GM20000 (cell line): Measurements from ENCODE around the gene KLHDC4.
"Not testable (repeated sequence)": the region's sequence is repeated elsewhere in the genome, so short reads cannot be mapped to it uniquely, and the experiment has no call there.

ENCODE experiments used
- DNase-seq: peaks from one replicate; pipeline ENCODE4 v3.0.0; 2012; ENCODE audit warnings: low spot score
- CTCF ChIP-seq: IDR thresholded peaks from 2 replicates; pipeline ENCODE4 v1.5.1; 2012; ENCODE audit warnings: mild to moderate bottlenecking, control low read depth; ENCODE audit errors: extremely low read depth, missing control alignments

Gene KLHDC4

DNA sequence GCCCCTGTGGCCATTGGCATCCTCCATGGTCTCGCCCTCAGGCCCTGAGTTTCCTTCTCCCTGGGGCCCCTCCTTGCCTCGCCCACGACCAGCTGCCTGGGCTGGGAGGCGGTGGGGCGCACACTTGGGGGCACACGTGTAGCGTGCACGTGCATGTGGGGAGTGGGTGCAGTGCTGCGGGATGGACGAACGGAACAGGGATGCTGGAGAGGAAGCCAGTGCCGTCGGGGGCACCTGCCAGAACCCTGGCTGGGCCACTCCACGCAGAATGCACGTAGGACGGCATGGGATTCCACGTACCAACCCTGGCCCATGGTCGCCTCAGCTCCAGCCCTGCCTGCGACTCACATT, 80.4 kb downstream of the KLHDC4 start:
- no peak for TF ChIP-seq CTCF

GRCh38 chr16:87684711-87685404, 80.9 kb downstream of the KLHDC4 start:
- DNase-seq, result no peak
- TF ChIP-seq CTCF, result no peak

More for the DNA sequence above, 80.4 kb downstream of the KLHDC4 start:
- no peak for DNase-seq

DNA sequence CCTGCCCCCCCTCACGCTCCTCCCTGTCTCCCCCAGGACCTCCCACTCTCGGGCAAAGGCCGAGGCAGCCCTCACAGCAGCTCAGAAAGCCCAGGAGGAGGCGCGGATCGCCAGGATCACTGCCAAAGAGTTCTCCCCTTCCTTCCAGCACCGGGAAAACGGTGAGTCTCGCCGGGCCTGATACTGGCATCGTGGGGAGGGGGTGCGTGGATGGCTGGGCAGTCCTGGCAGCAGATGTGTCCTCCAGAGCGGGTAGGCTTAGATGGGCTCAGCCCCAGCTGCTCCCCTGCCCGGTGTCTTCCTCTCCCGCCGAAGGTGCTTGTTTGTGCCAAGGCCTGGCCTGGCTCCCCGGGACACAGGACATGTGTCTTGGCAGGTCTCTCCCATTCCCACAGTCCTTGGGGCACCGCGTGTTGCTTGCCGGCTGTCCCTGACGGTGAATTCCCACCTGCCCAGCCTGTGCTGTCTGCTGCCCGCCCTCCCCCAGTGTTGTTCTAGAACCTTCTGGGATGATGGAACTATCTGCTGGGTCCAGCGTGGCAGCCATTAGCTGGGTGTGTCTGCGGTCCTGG, 81.6 kb downstream of the KLHDC4 start:
- TF ChIP-seq CTCF, result no peak
- DNase-seq, result no peak

DNA sequence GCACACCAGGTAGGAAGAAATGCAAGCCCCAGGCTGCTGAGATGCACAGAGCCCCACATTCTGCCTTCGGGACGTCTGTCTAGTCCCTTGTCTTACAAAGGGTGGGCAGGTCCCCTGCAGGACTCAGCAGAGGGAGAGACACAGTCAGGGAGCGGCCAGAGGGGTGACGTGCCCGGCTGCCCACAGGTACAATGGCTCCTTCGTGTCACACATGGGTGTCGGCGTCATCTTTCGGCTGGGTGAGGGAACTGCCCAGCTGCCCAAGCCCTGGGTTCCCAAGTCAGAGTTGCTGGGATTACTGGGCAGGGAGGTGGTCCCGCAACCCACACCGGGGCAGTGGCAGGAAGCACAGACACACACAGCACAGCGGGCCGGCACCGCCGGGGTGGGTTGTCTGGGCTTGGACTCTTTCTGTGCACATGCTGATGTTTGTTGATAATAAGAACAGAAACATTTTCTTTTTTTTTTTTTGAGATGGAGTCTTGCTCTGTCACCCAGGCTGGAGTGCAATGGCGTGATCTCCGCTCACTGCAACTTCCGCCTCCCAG, 82.9 kb downstream of the KLHDC4 start:
- DNase-seq, result no peak
- no peak for TF ChIP-seq CTCF

DNA sequence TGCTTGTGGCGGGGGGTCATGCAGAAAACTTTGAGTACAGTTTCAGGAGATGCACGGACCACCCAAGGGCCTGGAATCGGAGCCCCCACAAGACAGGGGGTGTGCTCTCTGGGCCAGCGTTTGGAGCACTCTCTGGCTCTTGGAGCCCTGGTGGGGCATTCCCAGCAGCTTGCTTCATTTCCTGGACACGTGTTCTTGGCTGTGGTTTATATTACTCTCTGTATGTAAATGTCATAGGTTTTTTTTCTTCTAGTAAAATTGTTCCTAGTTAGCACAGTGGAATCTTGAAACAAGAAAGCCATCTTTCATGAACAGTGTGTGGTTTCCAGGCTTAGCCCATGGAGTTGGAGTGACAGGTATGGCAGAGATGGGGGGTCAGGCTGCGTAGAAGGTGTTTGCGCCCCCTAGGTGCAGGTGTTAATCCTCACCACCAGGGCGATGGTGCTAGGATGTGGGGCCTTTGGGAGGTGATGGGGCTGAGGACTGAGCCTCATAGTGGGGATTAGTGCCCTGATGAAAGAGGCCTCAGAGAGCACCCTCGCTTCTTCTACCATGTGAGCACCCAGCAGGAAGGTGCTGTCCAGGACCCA, 83.7 kb downstream of the KLHDC4 start:
- peak; percentile 17 for TF ChIP-seq CTCF
- peak; percentile 65 for DNase-seq

- DNase-seq, result not testable (repeated sequence)
These were observed 84.7 kb downstream of the KLHDC4 start for GRCh38 chr16:87681051-87681602.

GRCh38 chr16:87680272-87680644, 85.5 kb downstream of the KLHDC4 start:
- no peak for DNase-seq
- TF ChIP-seq CTCF, result no peak
